HepG2 (cell line): ENCODE results near the gene UBASH3A. TPM values are rescaled to one million over a fixed set of nuclear protein-coding genes. Genes with fewer than 3 reads are reported as not detected.

ENCODE experiments used
- ATAC-seq: fragments of 200-7000 bp; cut with Tn5 transposase; 3 replicates; pipeline ENCODE4 v1.9.1; 2020; ENCODE audit warnings: mild to moderate bottlenecking, moderate library complexity
- BruUV-seq: library from RNA; stranded (reverse); fragments of 400-500 nt; replicated peaks from 2 replicates; lab custom pipeline; 2021; lab: Mats Ljungman, UMichigan
- CTCF ChIA-PET: fragments of 300-600 bp; formaldehyde crosslinking; extraction: SDS; loops from one replicate; lab custom pipeline; 2021; ENCODE audit warnings: low total read pairs, inconsistent platforms, low intra/inter-chr PET ratio; lab: Yijun Ruan, JAX
- POLR2A ChIA-PET: fragments of 350-600 bp; sonication (Branson Sonifier 250); formaldehyde crosslinking; loops from one replicate; lab custom pipeline; 2020; ENCODE audit warnings: antibody characterized with exemption, inconsistent platforms; lab: Yijun Ruan, JAX
- DNase-seq: peaks from one replicate; pipeline ENCODE4 v3.0.0-alpha.2; 2015; ENCODE audit warnings: low spot score
- FAIRE-seq: peaks from 3 replicates; lab custom pipeline; 2011; peaks lifted over from hg19 to GRCh38; lab: Jason Lieb, UNC
- H2AFZ ChIP-seq: one replicate; pipeline ENCODE4 v1.6.1; 2011; ENCODE audit warnings: low read length, inconsistent platforms
- H3K27ac ChIP-seq: fragments of 300-600 bp; 3 replicates; pipeline ENCODE4 v1.8.0; 2011; ENCODE audit warnings: mixed run types, mild to moderate bottlenecking, mixed read lengths, low read length, inconsistent platforms; ENCODE audit not compliant: insufficient read depth; ENCODE audit errors: extremely low read length
- H3K27me3 ChIP-seq, 2 experiments: fragments of 200-600 bp in 1 of 2; 2 replicates in 1 of 2; 3 replicates in 1 of 2; pipeline versions ENCODE4 v1.6.0 to v1.8.0; 2011; ENCODE audit warnings: low read length in 2 of 2, mild to moderate bottlenecking in 2 of 2, moderate library complexity in 2 of 2, inconsistent platforms in 1 of 2; ENCODE audit not compliant: insufficient read depth in 2 of 2, control insufficient read depth in 1 of 2
- H3K36me3 ChIP-seq, 2 experiments: fragments of 200-600 bp in 1 of 2; replicated peaks in 1 of 2; 2 replicates in 1 of 2; 3 replicates in 1 of 2; pipeline versions ENCODE4 v1.5.1 to v1.8.0; 2011; ENCODE audit warnings: low read length in 2 of 2, inconsistent platforms in 1 of 2; ENCODE audit not compliant: insufficient read depth in 2 of 2, control insufficient read depth in 1 of 2
- H3K4me1 ChIP-seq: 2 replicates; pipeline ENCODE4 v1.5.1; 2012; ENCODE audit warnings: low read length, inconsistent platforms; ENCODE audit not compliant: insufficient read depth
- H3K4me2 ChIP-seq: 2 replicates; pipeline ENCODE4 v1.6.0; 2011; ENCODE audit warnings: low read depth, low read length, inconsistent platforms
- H3K4me3 ChIP-seq, 3 experiments: fragments of 200-600 bp in 1 of 3; sonication (generic), shearing (Covaris generic) in 1 of 3; replicated peaks in 1 of 3; 2 replicates each; pipeline ENCODE4 v1.5.1; 2011 to 2016; ENCODE audit warnings: low read length in 3 of 3, inconsistent platforms in 2 of 3, low read depth in 2 of 3, mild to moderate bottlenecking in 2 of 3, control low read depth in 1 of 3, mixed read lengths in 1 of 3; ENCODE audit not compliant: insufficient read depth in 1 of 3
- H3K79me2 ChIP-seq: one replicate; pipeline ENCODE4 v1.6.1; 2011; ENCODE audit warnings: low read length, inconsistent platforms; ENCODE audit not compliant: insufficient read depth
- H3K9ac ChIP-seq: 2 replicates; pipeline ENCODE4 v1.6.0; 2011; ENCODE audit warnings: mild to moderate bottlenecking, low read depth, low read length, inconsistent platforms; ENCODE audit not compliant: insufficient read depth
- H3K9me3 ChIP-seq: 2 replicates; pipeline ENCODE4 v1.5.1; 2012; ENCODE audit warnings: mild to moderate bottlenecking, low read length
- H4K20me1 ChIP-seq: 2 replicates; pipeline ENCODE4 v1.6.0; 2011; ENCODE audit warnings: inconsistent platforms, mild to moderate bottlenecking, low read length, moderate library complexity; ENCODE audit not compliant: insufficient read depth
- ATF1 ChIP-seq: IDR thresholded peaks from 2 replicates; pipeline ENCODE4 v1.6.1; 2016; ENCODE audit warnings: mild to moderate bottlenecking, control low read depth
- FOXP1 ChIP-seq, 2 experiments: fragments of 450-650 bp in 1 of 2; IDR thresholded peaks; 2 replicates each; pipeline ENCODE4 v1.6.1; 2017 to 2018; ENCODE audit warnings: antibody characterized with exemption in 1 of 2
- HIVEP1 ChIP-seq: sonication (generic); formaldehyde crosslinking; IDR thresholded peaks from 2 replicates; pipeline ENCODE4 v1.4.0; 2020; ENCODE audit warnings: mild to moderate bottlenecking, missing genetic modification reagents
- KLF16 ChIP-seq, 2 experiments: sonication (generic) in 1 of 2; formaldehyde crosslinking in 1 of 2; IDR thresholded peaks; 2 replicates each; pipeline versions ENCODE4 v1.6.1 to v1.8.0; 2016 to 2023; ENCODE audit warnings: missing genetic modification reagents in 2 of 2, missing compliant biosample characterization in 1 of 2
- SOX6 ChIP-seq, 2 experiments: fragments of 450-650 bp in 1 of 2; sonication (generic) in 1 of 2; formaldehyde crosslinking in 1 of 2; IDR thresholded peaks; 2 replicates each; pipeline versions ENCODE4 v1.4.0 to v1.6.1; 2017 to 2020; ENCODE audit warnings: antibody characterized with exemption in 1 of 2, mild to moderate bottlenecking in 1 of 2, missing genetic modification reagents in 1 of 2
- ZNF207 ChIP-seq: fragments of 450-650 bp; IDR thresholded peaks from 2 replicates; pipeline ENCODE4 v1.6.1; 2016; ENCODE audit warnings: antibody characterized with exemption, borderline replicate concordance
- ZNF652 ChIP-seq: IDR thresholded peaks from 2 replicates; pipeline ENCODE4 v1.6.1; 2016; ENCODE audit warnings: low read depth, borderline replicate concordance
- WGBS: methylation state at CpG from one replicate; pipeline ENCODE4 v1.1.6; 2017; ENCODE audit warnings: low lambda C conversion rate; 5-methylcytosine and 5-hydroxymethylcytosine counted together
- in situ Hi-C: cut with HindIII; loops from 2 replicates; pipeline ENCODE4 v1.10.0; 2017; ENCODE audit warnings: low pct_unique_long_range_greater_than_20kb; ENCODE audit not compliant: extremely low pct_ligation_motif_present
- intact Hi-C: fragments of 100-400 bp; cut with micrococcal nuclease; formaldehyde crosslinking; loops from one replicate; pipeline ENCODE4 v1.10.0; 2022; ENCODE audit not compliant: unreplicated experiment
- polyA plus RNA-seq, 8 experiments: library from polyadenylated mRNA; depleted of rRNA in 3 of 8; stranded (reverse) in 7 of 8; unstranded in 1 of 8; fragments of >200 nt; fragmentation: Illumina TruSeq in 4 of 8; extraction: Trizol in 4 of 8; gene quantifications; 2 replicates each; pipeline versions ENCODE4 v1.2.1 to v1.2.3, GENCODE V29; 2011 to 2016; ENCODE audit warnings: low read depth in 4 of 8, missing spikeins in 1 of 8, mixed read lengths in 1 of 8; ENCODE audit not compliant: insufficient read depth in 1 of 8
- total RNA-seq, 5 experiments: library from RNA; depleted of rRNA; stranded (reverse); fragments of >200 nt; fragmentation: Illumina TruSeq; extraction: Trizol; gene quantifications; 2 replicates each; pipeline ENCODE4 v1.2.3, GENCODE V29; 2016; ENCODE audit warnings: low read depth in 1 of 5
- TF ChIP-seq, protein P1 (sequence below): fragments of 450-650 bp; IDR thresholded peaks from 2 replicates; pipeline ENCODE4 v1.6.1; 2016
- TF ChIP-seq, protein P2 (sequence below): sonication (generic); formaldehyde crosslinking; IDR thresholded peaks from 2 replicates; pipeline ENCODE4 v1.4.0; 2020; ENCODE audit warnings: missing genetic modification reagents
- TF ChIP-seq, protein P3 (sequence below): sonication (generic); formaldehyde crosslinking; IDR thresholded peaks from 2 replicates; pipeline ENCODE4 v1.4.0; 2020; ENCODE audit warnings: mild to moderate bottlenecking, missing genetic modification reagents, borderline replicate concordance
- TF ChIP-seq, protein P4 (sequence below): sonication (generic); formaldehyde crosslinking; IDR thresholded peaks from 2 replicates; pipeline ENCODE4 v1.5.1; 2020; ENCODE audit warnings: missing genetic modification reagents, mild to moderate bottlenecking, borderline replicate concordance

UBASH3A gene
- total and polyA plus RNA-seq, 2 of the 13 experiments (the other 11 are each of a cell fraction or from before 2014, with no cell fraction given) = not detected

DNA sequence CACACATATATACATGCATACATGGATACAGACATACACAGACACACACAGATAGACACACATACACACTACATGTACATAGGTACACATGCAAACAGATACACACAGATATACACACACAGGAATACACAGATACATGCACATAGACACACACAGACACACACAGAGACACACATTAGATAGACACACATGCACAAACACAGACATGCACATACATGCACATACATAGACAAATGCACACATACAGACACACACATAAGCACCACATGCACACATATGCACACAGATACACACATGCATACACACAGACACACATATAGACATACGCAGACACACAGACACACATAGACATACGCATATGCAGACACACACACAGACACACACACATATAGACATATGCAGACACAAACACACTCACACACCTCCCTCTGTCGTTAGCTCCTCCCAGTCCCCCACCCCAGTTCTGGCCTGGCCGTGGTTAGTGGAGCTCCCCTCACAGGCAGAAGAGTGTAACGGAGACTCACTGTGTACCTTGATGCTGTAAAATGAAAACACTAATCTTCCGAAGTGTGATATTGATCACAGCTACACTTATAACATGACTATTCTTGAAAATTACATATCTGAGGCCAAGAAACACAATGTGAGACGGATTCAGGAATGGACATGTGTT, 7.6 kb downstream of the UBASH3A start:
- Histone ChIP-seq H3K9me3 (no peaks in the 10 kb centered on the region), H3K4me2 (peak overlapping the region; percentile 15; the same call in 1 of the 2 replicates), H3K79me2 (no peaks in the 10 kb centered on the region), H3K4me3 (no peak overlapping the region), H3K27ac (no peak overlapping the region), H3K9ac (no peak overlapping the region), H3K27me3 (peaks cover 1 to 9% of the 10 kb centered on the region in 2 experiments; a peak in 4 of 5 replicates), H3K4me1 (peaks cover 19% of the 10 kb centered on the region), H3K36me3 (no peaks in the 10 kb centered on the region), H4K20me1 (no peaks in the 10 kb centered on the region), H2AFZ (no peak overlapping the region)
- intact Hi-C loops (no loop called here), in situ Hi-C loops (no loop called here)
- ATAC-seq (peak; percentile 79), DNase-seq (peak; percentile 32), FAIRE-seq (peak; percentile 63)
- ChIA-PET POLR2A (interaction anchor here (1.0 kb wide), 1 partner anchor 27 kb away, joined by 3 read pairs; no protein-coding TSS in a partner anchor), CTCF (no interaction called here)
- no TSS peak for BruUV-seq
- WGBS = 26% methylated on average over 7 of the region's 7 CpGs
- TF ChIP-seq, protein P1, sequence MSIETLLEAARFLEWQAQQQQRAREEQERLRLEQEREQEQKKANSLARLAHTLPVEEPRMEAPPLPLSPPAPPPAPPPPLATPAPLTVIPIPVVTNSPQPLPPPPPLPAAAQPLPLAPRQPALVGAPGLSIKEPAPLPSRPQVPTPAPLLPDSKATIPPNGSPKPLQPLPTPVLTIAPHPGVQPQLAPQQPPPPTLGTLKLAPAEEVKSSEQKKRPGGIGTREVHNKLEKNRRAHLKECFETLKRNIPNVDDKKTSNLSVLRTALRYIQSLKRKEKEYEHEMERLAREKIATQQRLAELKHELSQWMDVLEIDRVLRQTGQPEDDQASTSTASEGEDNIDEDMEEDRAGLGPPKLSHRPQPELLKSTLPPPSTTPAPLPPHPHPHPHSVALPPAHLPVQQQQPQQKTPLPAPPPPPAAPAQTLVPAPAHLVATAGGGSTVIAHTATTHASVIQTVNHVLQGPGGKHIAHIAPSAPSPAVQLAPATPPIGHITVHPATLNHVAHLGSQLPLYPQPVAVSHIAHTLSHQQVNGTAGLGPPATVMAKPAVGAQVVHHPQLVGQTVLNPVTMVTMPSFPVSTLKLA = peak; percentile 44; the same call in 1 of the 2 replicates
- 0 out of 2 replicates have a peak, but pooled peaks have one; percentile 34 for TF ChIP-seq SOX6 (IDR thresholded peaks at IDR 0.05)
- TF ChIP-seq SOX6 (CRISPR knock-in tag; IDR thresholded peaks at IDR 0.05) = no peak
- TF ChIP-seq, protein P2, sequence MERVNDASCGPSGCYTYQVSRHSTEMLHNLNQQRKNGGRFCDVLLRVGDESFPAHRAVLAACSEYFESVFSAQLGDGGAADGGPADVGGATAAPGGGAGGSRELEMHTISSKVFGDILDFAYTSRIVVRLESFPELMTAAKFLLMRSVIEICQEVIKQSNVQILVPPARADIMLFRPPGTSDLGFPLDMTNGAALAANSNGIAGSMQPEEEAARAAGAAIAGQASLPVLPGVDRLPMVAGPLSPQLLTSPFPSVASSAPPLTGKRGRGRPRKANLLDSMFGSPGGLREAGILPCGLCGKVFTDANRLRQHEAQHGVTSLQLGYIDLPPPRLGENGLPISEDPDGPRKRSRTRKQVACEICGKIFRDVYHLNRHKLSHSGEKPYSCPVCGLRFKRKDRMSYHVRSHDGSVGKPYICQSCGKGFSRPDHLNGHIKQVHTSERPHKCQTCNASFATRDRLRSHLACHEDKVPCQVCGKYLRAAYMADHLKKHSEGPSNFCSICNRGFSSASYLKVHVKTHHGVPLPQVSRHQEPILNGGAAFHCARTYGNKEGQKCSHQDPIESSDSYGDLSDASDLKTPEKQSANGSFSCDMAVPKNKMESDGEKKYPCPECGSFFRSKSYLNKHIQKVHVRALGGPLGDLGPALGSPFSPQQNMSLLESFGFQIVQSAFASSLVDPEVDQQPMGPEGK = 0 out of 2 replicates have a peak, but pooled peaks have one; percentile 19
- no peak for TF ChIP-seq HIVEP1 (CRISPR knock-in tag)
- TF ChIP-seq, protein P3, sequence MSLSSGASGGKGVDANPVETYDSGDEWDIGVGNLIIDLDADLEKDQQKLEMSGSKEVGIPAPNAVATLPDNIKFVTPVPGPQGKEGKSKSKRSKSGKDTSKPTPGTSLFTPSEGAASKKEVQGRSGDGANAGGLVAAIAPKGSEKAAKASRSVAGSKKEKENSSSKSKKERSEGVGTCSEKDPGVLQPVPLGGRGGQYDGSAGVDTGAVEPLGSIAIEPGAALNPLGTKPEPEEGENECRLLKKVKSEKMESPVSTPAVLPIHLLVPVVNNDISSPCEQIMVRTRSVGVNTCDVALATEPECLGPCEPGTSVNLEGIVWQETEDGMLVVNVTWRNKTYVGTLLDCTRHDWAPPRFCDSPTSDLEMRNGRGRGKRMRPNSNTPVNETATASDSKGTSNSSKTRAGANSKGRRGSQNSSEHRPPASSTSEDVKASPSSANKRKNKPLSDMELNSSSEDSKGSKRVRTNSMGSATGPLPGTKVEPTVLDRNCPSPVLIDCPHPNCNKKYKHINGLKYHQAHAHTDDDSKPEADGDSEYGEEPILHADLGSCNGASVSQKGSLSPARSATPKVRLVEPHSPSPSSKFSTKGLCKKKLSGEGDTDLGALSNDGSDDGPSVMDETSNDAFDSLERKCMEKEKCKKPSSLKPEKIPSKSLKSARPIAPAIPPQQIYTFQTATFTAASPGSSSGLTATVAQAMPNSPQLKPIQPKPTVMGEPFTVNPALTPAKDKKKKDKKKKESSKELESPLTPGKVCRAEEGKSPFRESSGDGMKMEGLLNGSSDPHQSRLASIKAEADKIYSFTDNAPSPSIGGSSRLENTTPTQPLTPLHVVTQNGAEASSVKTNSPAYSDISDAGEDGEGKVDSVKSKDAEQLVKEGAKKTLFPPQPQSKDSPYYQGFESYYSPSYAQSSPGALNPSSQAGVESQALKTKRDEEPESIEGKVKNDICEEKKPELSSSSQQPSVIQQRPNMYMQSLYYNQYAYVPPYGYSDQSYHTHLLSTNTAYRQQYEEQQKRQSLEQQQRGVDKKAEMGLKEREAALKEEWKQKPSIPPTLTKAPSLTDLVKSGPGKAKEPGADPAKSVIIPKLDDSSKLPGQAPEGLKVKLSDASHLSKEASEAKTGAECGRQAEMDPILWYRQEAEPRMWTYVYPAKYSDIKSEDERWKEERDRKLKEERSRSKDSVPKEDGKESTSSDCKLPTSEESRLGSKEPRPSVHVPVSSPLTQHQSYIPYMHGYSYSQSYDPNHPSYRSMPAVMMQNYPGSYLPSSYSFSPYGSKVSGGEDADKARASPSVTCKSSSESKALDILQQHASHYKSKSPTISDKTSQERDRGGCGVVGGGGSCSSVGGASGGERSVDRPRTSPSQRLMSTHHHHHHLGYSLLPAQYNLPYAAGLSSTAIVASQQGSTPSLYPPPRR (CRISPR knock-in tag) = no peak
- no peak for TF ChIP-seq ATF1
- TF ChIP-seq ZNF652 (CRISPR knock-in tag) = no peak
- TF ChIP-seq ZNF207 = peak; percentile 58; the same call in 1 of the 2 replicates
- TF ChIP-seq, protein P4, sequence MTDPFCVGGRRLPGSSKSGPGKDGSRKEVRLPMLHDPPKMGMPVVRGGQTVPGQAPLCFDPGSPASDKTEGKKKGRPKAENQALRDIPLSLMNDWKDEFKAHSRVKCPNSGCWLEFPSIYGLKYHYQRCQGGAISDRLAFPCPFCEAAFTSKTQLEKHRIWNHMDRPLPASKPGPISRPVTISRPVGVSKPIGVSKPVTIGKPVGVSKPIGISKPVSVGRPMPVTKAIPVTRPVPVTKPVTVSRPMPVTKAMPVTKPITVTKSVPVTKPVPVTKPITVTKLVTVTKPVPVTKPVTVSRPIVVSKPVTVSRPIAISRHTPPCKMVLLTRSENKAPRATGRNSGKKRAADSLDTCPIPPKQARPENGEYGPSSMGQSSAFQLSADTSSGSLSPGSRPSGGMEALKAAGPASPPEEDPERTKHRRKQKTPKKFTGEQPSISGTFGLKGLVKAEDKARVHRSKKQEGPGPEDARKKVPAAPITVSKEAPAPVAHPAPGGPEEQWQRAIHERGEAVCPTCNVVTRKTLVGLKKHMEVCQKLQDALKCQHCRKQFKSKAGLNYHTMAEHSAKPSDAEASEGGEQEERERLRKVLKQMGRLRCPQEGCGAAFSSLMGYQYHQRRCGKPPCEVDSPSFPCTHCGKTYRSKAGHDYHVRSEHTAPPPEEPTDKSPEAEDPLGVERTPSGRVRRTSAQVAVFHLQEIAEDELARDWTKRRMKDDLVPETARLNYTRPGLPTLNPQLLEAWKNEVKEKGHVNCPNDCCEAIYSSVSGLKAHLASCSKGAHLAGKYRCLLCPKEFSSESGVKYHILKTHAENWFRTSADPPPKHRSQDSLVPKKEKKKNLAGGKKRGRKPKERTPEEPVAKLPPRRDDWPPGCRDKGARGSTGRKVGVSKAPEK (CRISPR knock-in tag) = no peak
- 0 out of 2 replicates have a peak, but pooled peaks have one; percentile 49 for TF ChIP-seq FOXP1 (IDR thresholded peaks at IDR 0.05)
- no peak for TF ChIP-seq FOXP1 (CRISPR knock-in tag; IDR thresholded peaks at IDR 0.05)
- no peak for TF ChIP-seq KLF16 (CRISPR knock-in tag; IDR thresholded peaks at IDR 0.05)
